Measurements from ENCODE around the gene SCAP. TPM values are rescaled to one million over a fixed set of nuclear protein-coding genes. Genes with fewer than 3 reads are reported as not detected.
"Not testable (repeated sequence)": the region's sequence is repeated elsewhere in the genome, so short reads cannot be mapped to it uniquely, and the experiment has no call there.

SCAP gene
- polyA plus RNA-seq, 1 experiment = 30.2 TPM

DNA sequence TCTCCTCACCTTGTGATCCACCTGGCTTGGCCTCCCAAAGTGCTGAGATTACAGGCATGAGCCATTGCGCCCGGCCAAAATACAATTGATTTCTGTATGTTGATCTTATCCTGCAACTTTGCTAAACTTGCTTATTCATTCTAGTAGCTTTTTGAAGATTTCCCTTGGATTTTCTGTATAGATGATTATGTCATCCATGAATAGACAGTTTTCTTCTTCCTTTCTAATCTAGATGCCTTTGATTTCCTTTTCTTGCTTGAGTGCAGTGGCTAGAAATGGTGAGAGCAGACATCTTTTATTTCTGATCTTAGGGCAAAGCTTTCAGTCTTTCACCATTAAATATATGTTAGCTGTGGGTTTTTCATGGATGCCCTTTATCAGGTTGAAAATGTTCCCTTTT, 42.2 kb upstream of the SCAP start:
- TF ChIP-seq, protein P1, sequence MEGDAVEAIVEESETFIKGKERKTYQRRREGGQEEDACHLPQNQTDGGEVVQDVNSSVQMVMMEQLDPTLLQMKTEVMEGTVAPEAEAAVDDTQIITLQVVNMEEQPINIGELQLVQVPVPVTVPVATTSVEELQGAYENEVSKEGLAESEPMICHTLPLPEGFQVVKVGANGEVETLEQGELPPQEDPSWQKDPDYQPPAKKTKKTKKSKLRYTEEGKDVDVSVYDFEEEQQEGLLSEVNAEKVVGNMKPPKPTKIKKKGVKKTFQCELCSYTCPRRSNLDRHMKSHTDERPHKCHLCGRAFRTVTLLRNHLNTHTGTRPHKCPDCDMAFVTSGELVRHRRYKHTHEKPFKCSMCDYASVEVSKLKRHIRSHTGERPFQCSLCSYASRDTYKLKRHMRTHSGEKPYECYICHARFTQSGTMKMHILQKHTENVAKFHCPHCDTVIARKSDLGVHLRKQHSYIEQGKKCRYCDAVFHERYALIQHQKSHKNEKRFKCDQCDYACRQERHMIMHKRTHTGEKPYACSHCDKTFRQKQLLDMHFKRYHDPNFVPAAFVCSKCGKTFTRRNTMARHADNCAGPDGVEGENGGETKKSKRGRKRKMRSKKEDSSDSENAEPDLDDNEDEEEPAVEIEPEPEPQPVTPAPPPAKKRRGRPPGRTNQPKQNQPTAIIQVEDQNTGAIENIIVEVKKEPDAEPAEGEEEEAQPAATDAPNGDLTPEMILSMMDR (IDR thresholded peaks at IDR 0.05; ENCODE audit: insufficient read depth, low read depth, low read length) = no peak
- CTCF ChIA-PET = interaction anchor here (0.9 to 1.2 kb wide), 2 partner anchors 268 to 272 kb away, joined by 3 to 4 read pairs; no protein-coding TSS in a partner anchor
- Histone ChIP-seq H3K4me3 (ENCODE audit: low read depth, low read length) (no peak overlapping the region), H3K36me3 (ENCODE audit: control insufficient read depth, insufficient read depth, low read length) (no peaks in the 10 kb centered on the region), H3K27me3 (ENCODE audit: control insufficient read depth, insufficient read depth, low read length) (no peaks in the 10 kb centered on the region)
- POLR2A ChIA-PET = no interaction called here
- no peak for DNase-seq (ENCODE audit: low read depth)

DNA sequence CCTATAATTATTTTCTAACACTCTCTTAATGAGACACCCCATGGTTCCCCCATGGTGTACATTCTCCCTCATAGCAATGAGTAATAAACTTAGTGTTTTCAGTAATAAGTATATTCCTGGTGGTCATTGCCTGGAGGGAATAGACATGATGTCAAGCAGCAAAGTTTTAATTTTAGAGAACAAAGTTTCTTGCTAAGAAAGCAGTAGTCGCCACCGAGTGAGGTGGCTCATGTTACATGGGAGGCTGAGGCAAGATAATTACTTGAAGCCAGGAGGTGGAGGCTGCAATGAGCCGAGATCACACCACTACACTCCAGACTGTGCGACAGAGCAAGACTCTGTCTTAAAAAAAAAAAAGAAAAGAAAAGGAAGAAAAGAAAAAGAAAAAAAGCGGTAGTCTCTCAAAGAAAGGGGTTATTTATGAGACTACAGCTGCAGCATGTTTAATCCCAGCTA, 40.2 kb upstream of the SCAP start:
- POLR2A ChIA-PET = no interaction called here

DNA sequence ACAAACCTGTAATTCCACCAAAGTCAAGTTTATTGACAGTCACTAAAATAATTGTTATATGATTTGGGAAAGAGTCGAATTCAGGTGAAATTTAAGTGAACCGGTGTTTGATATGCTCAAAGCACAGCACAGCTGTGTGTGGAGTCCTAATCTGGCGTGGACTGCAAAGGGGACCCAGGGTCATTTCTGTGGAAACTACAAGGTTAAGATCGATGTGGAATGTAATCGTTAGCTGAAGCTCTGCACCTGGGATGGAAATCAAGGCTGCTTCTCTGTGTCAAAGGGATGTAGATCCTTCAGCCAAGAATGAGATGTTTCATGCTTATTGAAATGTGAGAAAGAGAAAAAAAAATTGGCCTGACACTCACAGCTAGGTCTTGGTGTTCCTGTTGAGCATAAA, 39.4 kb upstream of the SCAP start:
- POLR2A ChIA-PET = no interaction called here

More for the DNA sequence above, 40.2 kb upstream of the SCAP start:
- Histone ChIP-seq H3K36me3 (ENCODE audit: control insufficient read depth, insufficient read depth, low read length) (no peaks in the 10 kb centered on the region; the same call in 1 of the 2 replicates), H3K4me3 (ENCODE audit: low read depth, low read length) (no peak overlapping the region), H3K27me3 (ENCODE audit: control insufficient read depth, insufficient read depth, low read length) (no peaks in the 10 kb centered on the region)
- TF ChIP-seq, protein P1 (IDR thresholded peaks at IDR 0.05; ENCODE audit: insufficient read depth, low read depth, low read length) = no peak
- CTCF ChIA-PET = no interaction called here
- DNase-seq (ENCODE audit: low read depth) = no peak

DNA sequence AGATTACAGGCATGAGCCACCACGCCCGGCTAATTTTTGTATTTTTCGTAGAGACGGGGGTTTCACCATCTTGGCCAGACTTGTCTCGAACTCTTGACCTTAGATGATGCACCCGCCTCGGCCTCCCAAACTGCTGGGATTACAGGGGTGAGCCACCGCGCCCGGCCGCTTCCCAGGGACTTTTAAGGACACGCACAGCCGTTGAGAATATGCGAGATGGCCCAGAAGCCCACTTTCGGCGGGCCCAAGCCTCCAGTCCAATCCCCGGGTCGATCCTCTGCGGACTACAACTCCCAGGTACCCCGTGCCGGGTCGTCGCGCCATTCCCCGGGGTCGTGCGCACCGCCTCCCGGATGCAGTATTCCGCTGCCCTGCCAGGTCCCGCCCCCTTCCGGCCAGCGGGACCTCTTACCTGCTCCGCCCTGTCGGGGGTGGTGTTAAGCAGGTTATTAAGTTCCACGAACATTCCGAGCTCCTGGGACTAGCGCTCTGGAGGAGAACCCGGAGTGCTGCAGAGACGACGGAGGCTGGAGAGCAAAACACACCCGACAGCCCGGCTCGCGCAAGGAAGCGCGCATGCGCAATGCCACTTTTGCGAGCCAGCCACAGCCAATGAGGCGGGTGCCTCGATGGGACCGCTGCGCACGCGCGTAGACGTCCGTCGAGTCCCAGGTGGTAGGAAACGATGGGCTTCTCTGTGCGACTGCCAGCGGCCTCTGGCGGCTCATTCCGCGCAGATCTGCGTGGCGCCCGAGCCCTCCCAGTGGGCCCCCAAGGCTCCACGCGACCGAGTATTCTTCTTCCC, 37.6 kb upstream of the SCAP start, which contains the start of gene ELP6:
Gene ELP6 (minus strand): TSS at position 588 of the 805 bp plus-strand sequence. CDS start 122 bp downstream, at position 466.
- Histone ChIP-seq H3K4me3 (ENCODE audit: low read depth, low read length) (peak within 1 kb of the TSS; percentile 46), H3K27me3 (ENCODE audit: control insufficient read depth, insufficient read depth, low read length) (no peaks in the 10 kb centered on the region), H3K36me3 (ENCODE audit: control insufficient read depth, insufficient read depth, low read length) (peaks cover 8% of the 10 kb centered on the region; the same call in 1 of the 2 replicates)
- DNase-seq (ENCODE audit: low read depth) = peak; percentile 76
- POLR2A ChIA-PET = no interaction called here
- TF ChIP-seq, protein P1 (IDR thresholded peaks at IDR 0.05; ENCODE audit: insufficient read depth, low read depth, low read length) = peak; percentile 61
- CTCF ChIA-PET = interaction anchor here (0.7 to 1.2 kb wide), 5 partner anchors 9 to 92 kb away, joined by 3 to 8 read pairs (median 3); no protein-coding TSS in a partner anchor

More for the DNA sequence above, 39.4 kb upstream of the SCAP start:
- CTCF ChIA-PET = interaction anchor here (1.0 to 1.5 kb wide), 2 partner anchors 8 to 94 kb away, joined by 3 to 4 read pairs; no protein-coding TSS in a partner anchor
- TF ChIP-seq, protein P1 (IDR thresholded peaks at IDR 0.05; ENCODE audit: insufficient read depth, low read depth, low read length) = no peak
- Histone ChIP-seq H3K27me3 (ENCODE audit: control insufficient read depth, insufficient read depth, low read length) (no peaks in the 10 kb centered on the region), H3K36me3 (ENCODE audit: control insufficient read depth, insufficient read depth, low read length) (peaks cover 5% of the 10 kb centered on the region; the same call in 1 of the 2 replicates), H3K4me3 (ENCODE audit: low read depth, low read length) (no peak overlapping the region)
- DNase-seq (ENCODE audit: low read depth) = no peak

DNA sequence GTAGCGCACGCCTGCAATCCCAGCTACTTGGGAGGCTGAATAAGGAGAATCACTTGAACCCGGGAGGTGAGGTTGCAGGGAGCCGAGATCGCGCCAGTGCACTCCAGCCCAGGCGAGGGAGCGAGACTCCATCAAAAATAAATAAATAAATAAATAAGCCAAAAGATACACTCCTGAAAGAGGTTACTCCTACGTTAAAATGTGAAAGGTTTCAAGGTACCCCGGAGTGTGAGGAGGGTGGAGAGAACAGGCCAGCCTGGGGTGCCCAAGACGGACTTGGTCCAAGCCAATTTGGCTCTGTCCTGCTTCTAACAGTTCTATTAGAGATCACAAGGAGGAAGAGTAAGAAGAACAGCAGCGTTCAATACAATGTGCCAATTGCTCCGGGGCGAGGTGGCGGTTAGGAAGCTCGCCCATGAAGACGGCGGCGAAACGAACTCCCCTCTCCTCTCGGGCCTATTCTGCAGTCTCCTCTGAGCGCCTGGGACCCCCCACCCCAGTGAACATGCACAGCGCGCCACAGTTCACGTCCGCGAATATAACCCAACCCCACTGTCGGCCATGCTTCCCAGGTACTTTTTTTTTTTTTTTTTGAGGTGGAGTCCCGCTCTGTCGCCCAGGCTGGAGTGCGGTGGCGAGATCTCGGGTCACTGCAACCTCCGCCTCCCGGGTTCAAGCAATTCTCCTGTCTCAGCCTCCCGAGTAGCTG, 36.8 kb upstream of the SCAP start:
- CTCF ChIA-PET = interaction anchor here (0.7 to 1.3 kb wide), 6 partner anchors 10 to 91 kb away, joined by 3 to 8 read pairs (median 3); partner anchors contain the start of gene SCAP
- no peaks in the 10 kb centered on the region for H3K27me3 ChIP-seq (ENCODE audit: control insufficient read depth, insufficient read depth, low read length)
- TF ChIP-seq, protein P1 (IDR thresholded peaks at IDR 0.05; ENCODE audit: insufficient read depth, low read depth, low read length) = no peak
- H3K4me3 ChIP-seq (ENCODE audit: low read depth, low read length) = peak overlapping the region; percentile 46
- POLR2A ChIA-PET = no interaction called here
- H3K36me3 ChIP-seq (ENCODE audit: control insufficient read depth, insufficient read depth, low read length) = peaks cover 8% of the 10 kb centered on the region; the same call in 1 of the 2 replicates
- no peak for DNase-seq (ENCODE audit: low read depth)

DNA sequence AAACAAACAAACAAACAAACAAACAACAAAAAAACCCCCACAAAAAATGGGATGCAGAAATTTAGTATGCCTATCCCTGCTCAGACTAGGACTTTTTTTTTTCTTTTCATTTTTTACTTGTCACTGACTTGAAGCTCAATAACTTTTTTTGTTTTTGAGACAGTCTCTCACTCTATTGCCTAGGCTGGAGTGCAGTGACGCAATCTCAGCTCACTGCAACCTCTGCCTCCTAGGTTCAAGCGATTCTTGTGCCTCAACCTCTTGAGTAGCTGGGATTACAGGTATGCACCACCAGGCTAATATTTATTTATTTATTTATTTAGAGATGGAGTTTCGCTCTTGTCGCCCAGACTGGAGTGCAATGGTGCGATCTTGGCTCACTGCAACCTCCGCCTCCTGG, 29.5 kb upstream of the SCAP start:
- H3K4me3 ChIP-seq (ENCODE audit: low read depth, low read length); DNase-seq (ENCODE audit: low read depth); CTCF ChIA-PET; POLR2A ChIA-PET; H3K27me3 ChIP-seq (ENCODE audit: control insufficient read depth, insufficient read depth, low read length): not testable (repeated sequence)
- peaks cover 23% of the 10 kb centered on the region for H3K36me3 ChIP-seq (ENCODE audit: control insufficient read depth, insufficient read depth, low read length)
